ENCODE measurements around the gene DCDC2B. TPM values are rescaled to one million over a fixed set of nuclear protein-coding genes. Genes with fewer than 3 reads are reported as not detected.

DCDC2B gene
- total RNA-seq, 2 experiments from 2014 or later: 0.06 to 0.29 TPM

DNA sequence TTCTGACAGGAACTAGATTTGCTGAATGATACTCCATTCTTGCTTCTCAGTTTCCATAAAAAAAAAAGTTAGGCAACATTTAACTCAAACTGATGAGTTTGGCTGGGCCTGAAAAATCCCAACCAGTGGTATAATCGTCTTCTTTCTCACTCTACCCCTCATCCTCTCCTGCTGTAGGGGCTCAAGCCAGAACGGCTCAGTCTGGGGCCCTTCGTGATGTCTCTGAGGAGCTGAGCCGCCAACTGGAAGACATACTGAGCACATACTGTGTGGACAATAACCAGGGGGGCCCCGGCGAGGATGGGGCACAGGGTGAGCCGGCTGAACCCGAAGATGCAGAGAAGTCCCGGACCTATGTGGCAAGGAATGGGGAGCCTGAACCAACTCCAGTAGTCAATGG, 27.8 kb upstream of the DCDC2B start:
- intact Hi-C loops (cut with micrococcal nuclease; ENCODE audit: unreplicated experiment): loop anchor here (2.0 kb wide), 1 partner anchor 108 kb away; the partner anchor contains the start of gene TMEM39B
- peaks cover 55% of the 10 kb centered on the region for H3K79me2 ChIP-seq (ENCODE audit: insufficient read depth, low read depth, low read length)
- H3K27ac ChIP-seq (ENCODE audit: low read depth, low read length, poor library complexity, severe bottlenecking): peak overlapping the region; percentile 65
- TSS peak; percentile 50 for BruUV-seq (replicated peaks)
- H4K20me1 ChIP-seq (ENCODE audit: insufficient read depth, low read length): peaks cover 16% of the 10 kb centered on the region
- no peaks in the 10 kb centered on the region for H3K9me3 ChIP-seq (ENCODE audit: low read length)
- H3K36me3 ChIP-seq (ENCODE audit: insufficient read depth, low read length): peaks cover 55% of the 10 kb centered on the region
- DNase-seq (ENCODE audit: low spot score): no peak
- peaks cover 40% of the 10 kb centered on the region for H3K4me1 ChIP-seq (ENCODE audit: insufficient read depth, low read length, poor library complexity, severe bottlenecking)
- TF ChIP-seq, protein P1, sequence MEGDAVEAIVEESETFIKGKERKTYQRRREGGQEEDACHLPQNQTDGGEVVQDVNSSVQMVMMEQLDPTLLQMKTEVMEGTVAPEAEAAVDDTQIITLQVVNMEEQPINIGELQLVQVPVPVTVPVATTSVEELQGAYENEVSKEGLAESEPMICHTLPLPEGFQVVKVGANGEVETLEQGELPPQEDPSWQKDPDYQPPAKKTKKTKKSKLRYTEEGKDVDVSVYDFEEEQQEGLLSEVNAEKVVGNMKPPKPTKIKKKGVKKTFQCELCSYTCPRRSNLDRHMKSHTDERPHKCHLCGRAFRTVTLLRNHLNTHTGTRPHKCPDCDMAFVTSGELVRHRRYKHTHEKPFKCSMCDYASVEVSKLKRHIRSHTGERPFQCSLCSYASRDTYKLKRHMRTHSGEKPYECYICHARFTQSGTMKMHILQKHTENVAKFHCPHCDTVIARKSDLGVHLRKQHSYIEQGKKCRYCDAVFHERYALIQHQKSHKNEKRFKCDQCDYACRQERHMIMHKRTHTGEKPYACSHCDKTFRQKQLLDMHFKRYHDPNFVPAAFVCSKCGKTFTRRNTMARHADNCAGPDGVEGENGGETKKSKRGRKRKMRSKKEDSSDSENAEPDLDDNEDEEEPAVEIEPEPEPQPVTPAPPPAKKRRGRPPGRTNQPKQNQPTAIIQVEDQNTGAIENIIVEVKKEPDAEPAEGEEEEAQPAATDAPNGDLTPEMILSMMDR (conservative IDR thresholded peaks at IDR 0.05; ENCODE audit: low read length): no peak
- TF ChIP-seq EZH2phosphoT487 (IDR thresholded peaks at IDR 0.05; ENCODE audit: borderline replicate concordance, low read depth, low read length): no peak
- ChIA-PET CTCF (ENCODE audit: unreplicated experiment) (no interaction called here), POLR2A (interaction anchor here (0.6 to 1.7 kb wide), 3 partner anchors 51 to 105 kb away, joined by 3 to 6 read pairs (median 4); no protein-coding TSS in a partner anchor)
- H3K9me2 ChIP-seq (ENCODE audit: insufficient read depth, low read length): no peaks in the 10 kb centered on the region
- peak overlapping the region; percentile 72 for H3K4me2 ChIP-seq (ENCODE audit: low read length)
- H2AFZ ChIP-seq (ENCODE audit: low read length): no peak overlapping the region
- H3K4me3 ChIP-seq (ENCODE audit: low read depth, low read length, poor library complexity, severe bottlenecking): peak overlapping the region; percentile 78

DNA sequence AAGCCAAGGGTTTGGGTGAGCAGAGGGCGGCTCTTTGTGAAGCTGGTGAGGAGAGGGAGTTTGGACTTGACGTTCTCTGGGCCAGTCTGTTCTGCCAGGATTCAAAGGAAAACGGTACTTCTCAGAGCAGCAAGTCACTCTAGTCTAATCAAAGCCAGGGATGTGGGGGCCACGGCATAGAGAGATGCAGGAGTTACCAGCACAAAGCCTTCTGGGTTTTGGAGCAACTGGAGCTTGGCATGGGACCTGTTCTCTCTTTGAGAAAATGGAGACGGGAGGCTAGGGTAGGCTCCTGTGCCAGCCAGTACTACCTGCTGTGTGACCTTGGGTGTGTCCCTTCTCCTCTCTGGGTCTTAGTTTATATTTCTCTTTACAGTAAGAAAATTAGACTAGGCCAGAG, 27.3 kb upstream of the DCDC2B start:
- Histone ChIP-seq H3K4me2 (ENCODE audit: low read length) (peak overlapping the region; percentile 72), H3K4me1 (ENCODE audit: insufficient read depth, low read length, poor library complexity, severe bottlenecking) (peaks cover 45% of the 10 kb centered on the region), H3K79me2 (ENCODE audit: insufficient read depth, low read depth, low read length) (peaks cover 60% of the 10 kb centered on the region), H3K4me3 (ENCODE audit: low read depth, low read length, poor library complexity, severe bottlenecking) (peak overlapping the region; percentile 78), H3K36me3 (ENCODE audit: insufficient read depth, low read length) (peaks cover 60% of the 10 kb centered on the region), H2AFZ (ENCODE audit: low read length) (no peak overlapping the region), H3K9me3 (ENCODE audit: low read length) (no peaks in the 10 kb centered on the region), H3K9me2 (ENCODE audit: insufficient read depth, low read length) (no peaks in the 10 kb centered on the region), H4K20me1 (ENCODE audit: insufficient read depth, low read length) (peaks cover 16% of the 10 kb centered on the region), H3K27ac (ENCODE audit: low read depth, low read length, poor library complexity, severe bottlenecking) (peak overlapping the region; percentile 65)
- POLR2A ChIA-PET: interaction anchor here (0.6 kb wide), 2 partner anchors 52 to 105 kb away, joined by 3 to 6 read pairs; no protein-coding TSS in a partner anchor
- DNase-seq (ENCODE audit: low spot score): no peak
- intact Hi-C loops (cut with micrococcal nuclease; ENCODE audit: unreplicated experiment): loop anchor here (2.0 kb wide), 1 partner anchor 109 kb away; the partner anchor contains the start of gene TMEM39B
- BruUV-seq (replicated peaks): no TSS peak
- TF ChIP-seq EZH2phosphoT487 (IDR thresholded peaks at IDR 0.05; ENCODE audit: borderline replicate concordance, low read depth, low read length): no peak
- TF ChIP-seq, protein P1 (conservative IDR thresholded peaks at IDR 0.05; ENCODE audit: low read length): no peak
- CTCF ChIA-PET (ENCODE audit: unreplicated experiment): no interaction called here

DNA sequence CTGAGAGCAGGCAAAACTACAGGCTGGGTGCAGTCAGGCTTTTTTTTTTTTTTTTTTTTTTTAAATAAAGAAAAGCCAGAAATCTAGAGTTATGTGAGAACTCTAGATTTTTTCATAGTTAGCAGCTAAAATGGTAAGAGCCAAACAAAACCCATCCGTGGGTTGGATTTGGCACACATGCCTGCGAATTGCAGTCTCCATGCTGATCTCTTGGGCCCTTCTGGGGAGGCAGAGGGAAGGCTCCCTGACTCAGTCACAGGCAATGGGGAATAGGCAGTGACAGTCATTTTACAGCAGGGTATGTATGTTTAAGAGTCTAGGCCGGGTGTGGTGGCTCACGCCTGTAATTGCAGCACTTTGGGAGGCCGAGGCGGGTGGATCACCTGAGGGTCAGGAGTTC, 26.8 kb upstream of the DCDC2B start:
- H3K36me3 ChIP-seq (ENCODE audit: insufficient read depth, low read length): peaks cover 65% of the 10 kb centered on the region
- POLR2A ChIA-PET: interaction anchor here (0.5 kb wide), 1 partner anchor 565 kb away, joined by 4 read pairs; no protein-coding TSS in a partner anchor
- H3K4me1 ChIP-seq (ENCODE audit: insufficient read depth, low read length, poor library complexity, severe bottlenecking): peaks cover 46% of the 10 kb centered on the region
- H3K4me2 ChIP-seq (ENCODE audit: low read length): peak overlapping the region; percentile 72
- H3K4me3 ChIP-seq (ENCODE audit: low read depth, low read length, poor library complexity, severe bottlenecking): peak overlapping the region; percentile 78
- no peak overlapping the region for H3K27ac ChIP-seq (ENCODE audit: low read depth, low read length, poor library complexity, severe bottlenecking)
- peaks cover 65% of the 10 kb centered on the region for H3K79me2 ChIP-seq (ENCODE audit: insufficient read depth, low read depth, low read length)
- H4K20me1 ChIP-seq (ENCODE audit: insufficient read depth, low read length): peaks cover 16% of the 10 kb centered on the region
- no peak for TF ChIP-seq EZH2phosphoT487 (IDR thresholded peaks at IDR 0.05; ENCODE audit: borderline replicate concordance, low read depth, low read length)
- TF ChIP-seq, protein P1 (conservative IDR thresholded peaks at IDR 0.05; ENCODE audit: low read length): no peak
- no peaks in the 10 kb centered on the region for H3K9me3 ChIP-seq (ENCODE audit: low read length)
- H2AFZ ChIP-seq (ENCODE audit: low read length): no peak overlapping the region
- no peak for DNase-seq (ENCODE audit: low spot score)
- no peaks in the 10 kb centered on the region for H3K9me2 ChIP-seq (ENCODE audit: insufficient read depth, low read length)
- intact Hi-C loops (cut with micrococcal nuclease; ENCODE audit: unreplicated experiment): no loop called here
- CTCF ChIA-PET (ENCODE audit: unreplicated experiment): no interaction called here
- no TSS peak for BruUV-seq (replicated peaks)
